Stomach (tissue), 9 donors: ENCODE measurements around the gene CAB39. TPM values are rescaled to one million over a fixed set of nuclear protein-coding genes. Genes with fewer than 3 reads are reported as not detected.

Experiments
- DNase-seq, 2 donors: peaks; one replicate each; pipeline versions ENCODE4 v3.0.0 to v3.0.0-alpha.2; 2013 to 2019
- H3K27ac ChIP-seq, 5 donors: fragments of 200-600 bp in 4 of 5; sonication (generic) in 4 of 5; one replicate each; pipeline ENCODE4 v1.5.1; 2013 to 2019; ENCODE audit warnings: mild to moderate bottlenecking in 1 of 5, moderate library complexity in 1 of 5
- H3K27me3 ChIP-seq, 3 donors: fragments of 200-600 bp; sonication (generic); one replicate each; pipeline ENCODE4 v1.5.1; 2017 to 2019; ENCODE audit warnings: mixed run types in 1 of 3
- H3K36me3 ChIP-seq, 4 donors: fragments of 200-600 bp; sonication (generic); 1 replicate in 3 of 4; 2 replicates in 1 of 4; pipeline ENCODE4 v1.5.1; 2016 to 2019
- H3K4me1 ChIP-seq, 4 donors: fragments of 200-600 bp; sonication (generic); one replicate each; pipeline ENCODE4 v1.5.1; 2016 to 2019
- H3K4me3 ChIP-seq, 4 donors: fragments of 200-600 bp; sonication (generic) in 3 of 4; one replicate each; pipeline ENCODE4 v1.5.1; 2016 to 2019; ENCODE audit warnings: mild to moderate bottlenecking in 1 of 4
- H3K9me3 ChIP-seq, 4 donors: fragments of 200-600 bp; sonication (generic); one replicate each; pipeline ENCODE4 v1.5.1; 2016 to 2019
- EP300 ChIP-seq: sonication (generic); formaldehyde crosslinking; IDR thresholded peaks from one replicate; pipeline ENCODE4 v1.6.1; 2017; ENCODE audit warnings: antibody characterized with exemption
- POLR2A ChIP-seq, 4 donors: fragments of 450-650 bp; IDR thresholded peaks; one replicate each; pipeline ENCODE4 v1.6.1; 2016; ENCODE audit warnings: antibody characterized with exemption in 4 of 4, control low read depth in 2 of 4, mild to moderate bottlenecking in 1 of 4, moderate library complexity in 1 of 4
- POLR2AphosphoS5 ChIP-seq, 3 donors: sonication (generic); formaldehyde crosslinking; IDR thresholded peaks; one replicate each; pipeline ENCODE4 v1.6.1; 2016; ENCODE audit warnings: antibody characterized with exemption in 3 of 3
- WGBS, 5 donors: extraction: QIAGEN DNeasy Blood & Tissue Kit in 3 of 5; methylation state at CpG; one replicate each; pipeline versions ENCODE4 v1.1.5 to v1.1.7; 2013 to 2018; 5-methylcytosine and 5-hydroxymethylcytosine counted together
- intact Hi-C: fragments of 100-400 bp; cut with DNase I; formaldehyde crosslinking; loops from one replicate; pipeline ENCODE4 v1.15.1; 2023; ENCODE audit warnings: low total_unique reads
- polyA plus RNA-seq, 3 donors: library from polyadenylated mRNA; stranded (reverse); fragments of 200-250 nt; gene quantifications; one replicate each; pipeline ENCODE4 v1.2.3, GENCODE V29; 2013
- total RNA-seq, 5 donors: library from RNA; depleted of rRNA; stranded (reverse); fragments of >200 nt; gene quantifications; one replicate each; pipeline versions ENCODE4 v1.1.0 to v1.2.3, GENCODE V29; 2014 to 2016
- TF ChIP-seq, protein P1 (sequence below), 7 experiments: fragments of 450-650 bp in 4 of 7; fragments of 200-600 bp in 3 of 7; sonication (generic) in 3 of 7; IDR thresholded peaks; one replicate each; pipeline ENCODE4 v1.5.1; 2016 to 2019; ENCODE audit warnings: antibody characterized with exemption in 7 of 7, control low read depth in 2 of 7, mild to moderate bottlenecking in 1 of 7
- donor health status: healthy with polysubstance abuse.
- donor health status: Bipolar disorder and iron deficiency.
- donor health status: healthy.

CAB39 gene
- total and polyA plus RNA-seq, 8 donors: 21.8 to 126 (median 84.5) TPM

DNA sequence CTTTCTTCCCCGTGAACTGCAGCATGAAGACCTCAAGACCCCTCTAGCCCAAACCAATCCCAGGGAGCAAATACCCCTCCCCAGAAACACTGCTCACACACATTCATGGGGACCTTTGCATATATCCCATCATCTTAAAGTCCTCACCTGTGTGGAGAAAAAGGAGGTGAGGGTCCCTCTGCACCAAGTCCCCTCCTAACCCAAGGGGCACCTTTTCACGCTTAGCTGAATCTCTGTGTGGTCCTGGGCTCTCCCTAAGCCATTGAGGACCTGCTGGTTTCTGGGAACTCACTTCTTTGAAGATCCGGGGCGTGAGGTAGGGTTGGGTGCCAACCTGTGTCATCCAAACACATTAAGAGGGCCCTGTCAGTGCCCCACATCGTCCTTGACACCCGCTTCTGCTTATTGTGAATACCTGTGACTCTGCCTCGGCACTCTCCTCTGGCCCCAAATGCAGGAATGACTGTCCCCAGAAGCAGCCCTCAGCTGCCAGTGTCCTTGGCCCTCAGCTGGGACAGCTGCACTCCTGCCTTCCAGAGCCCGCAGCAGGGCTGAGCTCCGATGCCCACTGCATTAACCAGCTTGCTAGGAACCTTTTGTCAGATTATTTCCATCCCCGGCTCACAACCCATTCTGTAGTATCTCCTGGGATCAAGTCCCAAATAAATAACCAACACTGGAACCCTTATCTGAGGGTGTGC is 110.8 kb downstream of the CAB39 start:
- WGBS, 5 donors: 46 to 68% (median 52%) methylated on average over 8 to 10 of the region's 10 CpGs
- peaks cover 7 to 41% (median 37%) of the 10 kb centered on the region in 4 donors for H3K36me3 ChIP-seq
- peaks cover 0 to 28% (median 11%) of the 10 kb centered on the region in 3 donors for H3K27me3 ChIP-seq
- H3K27ac ChIP-seq: no peak overlapping the region
- DNase-seq: no peak
- no peaks in the 10 kb centered on the region for H3K9me3 ChIP-seq
- no peak overlapping the region for H3K4me3 ChIP-seq
- H3K4me1 ChIP-seq: peaks cover 7 to 19% (median 16%) of the 10 kb centered on the region in 4 donors
- TF ChIP-seq, protein P1, sequence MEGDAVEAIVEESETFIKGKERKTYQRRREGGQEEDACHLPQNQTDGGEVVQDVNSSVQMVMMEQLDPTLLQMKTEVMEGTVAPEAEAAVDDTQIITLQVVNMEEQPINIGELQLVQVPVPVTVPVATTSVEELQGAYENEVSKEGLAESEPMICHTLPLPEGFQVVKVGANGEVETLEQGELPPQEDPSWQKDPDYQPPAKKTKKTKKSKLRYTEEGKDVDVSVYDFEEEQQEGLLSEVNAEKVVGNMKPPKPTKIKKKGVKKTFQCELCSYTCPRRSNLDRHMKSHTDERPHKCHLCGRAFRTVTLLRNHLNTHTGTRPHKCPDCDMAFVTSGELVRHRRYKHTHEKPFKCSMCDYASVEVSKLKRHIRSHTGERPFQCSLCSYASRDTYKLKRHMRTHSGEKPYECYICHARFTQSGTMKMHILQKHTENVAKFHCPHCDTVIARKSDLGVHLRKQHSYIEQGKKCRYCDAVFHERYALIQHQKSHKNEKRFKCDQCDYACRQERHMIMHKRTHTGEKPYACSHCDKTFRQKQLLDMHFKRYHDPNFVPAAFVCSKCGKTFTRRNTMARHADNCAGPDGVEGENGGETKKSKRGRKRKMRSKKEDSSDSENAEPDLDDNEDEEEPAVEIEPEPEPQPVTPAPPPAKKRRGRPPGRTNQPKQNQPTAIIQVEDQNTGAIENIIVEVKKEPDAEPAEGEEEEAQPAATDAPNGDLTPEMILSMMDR (IDR thresholded peaks at IDR 0.05): no peak
- no peak for TF ChIP-seq POLR2A (IDR thresholded peaks at IDR 0.05)
- intact Hi-C loops: no loop called here

DNA sequence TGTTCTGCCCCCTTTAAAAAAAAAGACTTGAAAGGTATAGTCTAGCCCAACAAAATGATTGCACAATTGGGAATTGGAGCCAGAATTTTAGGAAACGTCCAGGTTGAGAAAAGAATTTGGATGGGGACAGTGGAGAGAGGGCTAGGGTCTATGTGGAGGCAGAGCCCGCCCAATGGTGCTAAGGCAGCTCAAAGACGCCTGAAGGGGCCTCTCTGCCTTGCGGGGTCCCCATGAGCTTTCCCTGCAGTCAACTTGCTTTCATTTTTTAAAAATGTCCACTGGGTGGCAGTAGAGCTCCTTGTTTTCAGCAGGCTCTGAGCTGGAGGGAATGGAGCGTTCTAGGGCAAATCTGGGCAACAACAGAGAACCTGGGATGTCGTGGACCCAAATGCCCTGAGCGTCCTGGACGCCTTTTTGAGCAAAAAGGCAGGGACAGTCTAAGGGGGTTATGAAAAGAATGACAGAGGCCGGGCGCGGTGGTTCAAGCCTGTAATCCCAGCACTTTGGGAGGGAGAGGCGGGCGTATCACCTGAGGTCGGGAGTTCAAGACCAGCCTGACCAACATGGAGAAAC is 111.8 kb downstream of the CAB39 start:
- 20 to 22% (median 21%) methylated on average over 14 of the region's 14 CpGs for WGBS, 5 donors
- Histone ChIP-seq H3K27ac (no peak overlapping the region), H3K4me1 (peaks cover 9 to 22% (median 20%) of the 10 kb centered on the region in 4 donors), H3K36me3 (peaks cover 0 to 31% (median 27%) of the 10 kb centered on the region in 4 donors), H3K9me3 (no peaks in the 10 kb centered on the region), H3K4me3 (peak overlapping the region in 3 of 4 donors; percentile 30 to 33 (median 31)), H3K27me3 (peaks cover 0 to 38% (median 16%) of the 10 kb centered on the region in 3 donors)
- DNase-seq: peak; percentile 34 to 94
- intact Hi-C loops: no loop called here
- TF ChIP-seq, protein P1 (IDR thresholded peaks at IDR 0.05): peak in 5 of 7 experiments; percentile 40 to 77 (median 58)
- TF ChIP-seq POLR2A (IDR thresholded peaks at IDR 0.05): no peak

- no peak overlapping the region for H3K4me3 ChIP-seq
- H3K4me1 ChIP-seq: peaks cover 9 to 22% (median 20%) of the 10 kb centered on the region in 4 donors
- TF ChIP-seq POLR2A (IDR thresholded peaks at IDR 0.05) (no peak), EP300 (no peak), POLR2AphosphoS5 (IDR thresholded peaks at IDR 0.05) (no peak)
- TF ChIP-seq, protein P1 (IDR thresholded peaks at IDR 0.05): no peak
- peaks cover 0 to 46% (median 16%) of the 10 kb centered on the region in 3 donors for H3K27me3 ChIP-seq
- peaks cover 0 to 22% (median 20%) of the 10 kb centered on the region in 4 donors for H3K36me3 ChIP-seq
- H3K9me3 ChIP-seq: peaks cover 0 to 9% (median 5%) of the 10 kb centered on the region in 4 donors
- 52 to 74% (median 59%) methylated on average over 1 of the region's 1 CpG for WGBS, 5 donors
- intact Hi-C loops: loop anchor here (5.0 kb wide), 1 partner anchor 162 kb away; no protein-coding TSS in a partner anchor
- DNase-seq: no peak
- no peak overlapping the region for H3K27ac ChIP-seq
Measured at GRCh38 chr2:230825354-230825753, 112.7 kb downstream of the CAB39 start.

DNA sequence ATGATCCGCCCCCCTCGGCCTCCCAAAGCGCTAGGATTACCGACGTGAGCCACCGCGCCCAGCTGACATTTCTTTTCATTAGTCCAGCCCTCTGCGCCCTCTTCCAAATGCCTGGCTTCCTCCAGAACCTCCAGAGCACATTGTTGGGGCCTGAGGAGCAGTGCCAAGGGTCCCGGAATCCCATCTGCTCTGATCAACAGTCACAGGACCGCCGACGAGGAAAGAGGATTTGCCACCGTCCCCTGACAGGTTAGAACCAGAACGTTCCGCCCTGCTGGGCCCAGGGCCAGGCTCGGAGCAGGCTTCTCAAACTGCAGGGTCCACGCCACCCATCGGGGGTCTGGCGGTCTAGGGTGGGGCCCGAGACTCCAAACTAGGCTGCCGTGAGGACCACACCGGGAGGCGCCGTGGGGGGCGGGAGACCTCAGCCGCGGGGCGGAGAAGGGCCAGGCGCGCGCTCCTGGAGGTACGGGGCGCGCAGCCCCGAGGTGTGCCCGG is 115.2 kb downstream of the CAB39 start:
- 33 to 78% (median 40%) methylated on average over 13 to 36 of the region's 36 CpGs for WGBS, 5 donors
- DNase-seq: no peak
- H3K36me3 ChIP-seq: no peaks in the 10 kb centered on the region
- H3K4me1 ChIP-seq: peaks cover 9 to 22% (median 20%) of the 10 kb centered on the region in 4 donors
- peaks cover 0 to 11% (median 7%) of the 10 kb centered on the region in 4 donors for H3K9me3 ChIP-seq
- TF ChIP-seq, protein P1 (IDR thresholded peaks at IDR 0.05): no peak
- TF ChIP-seq EP300 (no peak), POLR2A (IDR thresholded peaks at IDR 0.05) (no peak), POLR2AphosphoS5 (IDR thresholded peaks at IDR 0.05) (no peak)
- no peak overlapping the region for H3K27ac ChIP-seq
- H3K4me3 ChIP-seq: peak overlapping the region; percentile 37 to 53 (median 42)
- intact Hi-C loops: loop anchor here (5.0 kb wide), 1 partner anchor 159 kb away; no protein-coding TSS in a partner anchor
- peaks cover 0 to 46% (median 16%) of the 10 kb centered on the region in 3 donors for H3K27me3 ChIP-seq
